Measurements from ENCODE around the gene TMPRSS9.

GRCh38 chr19:2415973-2416319 lies 55.9 kb downstream of the TMPRSS9 start:
- no peak for TF ChIP-seq CTCF (IDR thresholded peaks at IDR 0.05)
- no peak for TF ChIP-seq POLR2A (IDR thresholded peaks at IDR 0.05)

Measured in adrenal gland (tissue), 5 donors.